HG03095 (cell line): ENCODE data around the gene RNF126.

Source experiments
- ATAC-seq: cut with Tn5 transposase; IDR thresholded peaks from one replicate; pipeline ENCODE4 v1.9.1; 2021; ENCODE audit warnings: moderate library complexity; ENCODE audit not compliant: unreplicated experiment

Gene RNF126

GRCh38 chr19:664913-665443, 2.0 kb upstream of the RNF126 start:
- ATAC-seq, result no peak

DNA sequence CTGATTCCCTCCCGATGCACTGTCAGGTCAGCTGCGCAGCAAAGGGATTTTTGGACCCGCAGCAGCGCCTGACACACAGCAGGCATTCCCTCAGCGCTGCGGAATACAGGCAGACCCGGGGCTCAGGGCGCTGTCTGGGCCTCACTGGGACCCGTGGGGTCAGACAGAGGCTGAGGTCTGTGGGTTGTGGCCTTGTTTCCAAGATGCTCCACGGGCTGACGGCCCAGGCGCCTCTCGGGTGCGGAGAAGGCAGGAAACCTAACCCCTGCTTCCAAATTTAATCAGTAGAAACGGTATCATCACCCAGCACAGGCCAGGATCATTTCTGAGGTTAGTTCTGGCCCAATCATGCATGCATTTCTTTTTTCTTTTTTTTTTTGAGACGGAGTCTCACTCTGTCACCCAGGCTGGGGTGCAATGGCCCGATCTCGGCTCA, 686 bp upstream of the RNF126 start:
- no peak for ATAC-seq

DNA sequence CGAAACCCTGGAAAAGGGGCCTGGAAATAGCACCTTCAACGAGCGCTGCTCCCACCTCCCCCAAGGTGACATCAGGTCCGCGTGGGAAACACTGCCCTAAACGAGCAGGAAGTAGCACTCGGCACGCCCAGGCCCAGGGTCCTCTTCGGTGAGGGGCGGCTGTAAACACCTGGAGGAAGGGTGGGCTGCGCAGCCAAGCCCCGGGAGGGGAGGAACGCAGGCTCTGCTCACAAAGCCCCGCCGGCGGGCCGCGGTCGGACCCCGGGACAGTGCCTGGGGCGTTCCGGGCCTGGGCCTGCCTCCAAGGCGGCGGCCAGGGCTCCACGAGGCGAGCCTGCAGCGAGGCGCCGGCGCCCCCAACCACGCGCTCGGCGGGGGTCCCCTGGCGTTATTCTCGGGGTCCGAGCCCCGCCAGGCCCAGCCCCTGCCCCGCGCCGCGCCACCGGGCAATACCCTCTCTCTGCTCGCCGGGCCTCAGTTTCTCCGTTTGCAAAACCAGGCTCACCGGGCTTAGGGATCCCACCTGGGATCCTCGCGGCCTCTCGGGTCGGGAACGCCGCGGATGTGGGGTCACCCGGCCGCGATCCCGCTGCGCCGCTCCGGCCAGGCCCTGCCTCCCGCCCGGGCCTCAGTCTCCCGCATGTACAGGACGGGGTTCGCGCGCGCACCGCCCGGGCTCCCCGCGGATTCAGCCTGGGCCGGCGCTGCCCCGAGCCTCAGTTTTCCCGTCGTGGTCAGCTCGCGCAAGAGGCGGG, 630 bp downstream of the RNF126 start:
- ATAC-seq, result no peak

DNA sequence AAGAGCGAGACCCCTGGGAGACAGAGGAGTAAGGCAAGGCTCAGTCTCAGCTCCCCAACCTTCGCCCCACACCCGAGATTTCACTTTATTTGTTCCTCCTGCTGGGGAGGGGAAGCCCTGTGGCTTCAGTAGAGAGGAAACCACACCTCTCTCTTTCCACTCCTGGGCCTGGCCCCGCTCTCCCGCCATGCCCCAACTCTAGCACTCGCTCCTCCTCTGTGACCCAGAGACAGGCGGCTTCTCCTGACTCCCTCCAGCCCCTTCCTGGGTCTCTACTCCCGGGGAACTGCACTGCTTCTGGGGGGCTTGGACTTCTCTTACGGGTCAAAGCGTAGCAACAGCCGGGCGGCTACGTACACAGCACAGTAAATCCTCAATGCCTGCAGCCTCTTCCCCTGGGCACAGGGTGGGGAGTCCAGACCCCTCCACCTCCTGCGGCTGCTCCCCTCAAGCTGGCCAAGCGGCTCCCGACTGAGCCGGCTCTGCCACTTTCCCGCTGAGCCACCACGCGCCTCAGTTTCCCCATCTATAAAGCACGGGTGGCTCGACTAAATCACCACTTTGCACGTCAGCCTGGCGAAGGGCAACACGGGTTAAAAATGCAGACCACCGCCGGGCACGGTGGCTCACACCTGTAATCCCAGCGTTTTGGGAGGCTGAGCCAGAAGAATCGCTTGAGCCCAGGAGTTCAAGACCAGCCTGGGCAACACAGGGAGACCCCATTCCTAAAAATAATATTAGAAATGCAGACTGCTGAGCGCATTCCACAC, 1.4 kb downstream of the RNF126 start:
- peak; percentile 31 for ATAC-seq

- no peak for ATAC-seq
Measured at GRCh38 chr19:660793-661426, 2.1 kb downstream of the RNF126 start.

- ATAC-seq, result no peak
Measured at GRCh38 chr19:658916-659839, 3.8 kb downstream of the RNF126 start.

DNA sequence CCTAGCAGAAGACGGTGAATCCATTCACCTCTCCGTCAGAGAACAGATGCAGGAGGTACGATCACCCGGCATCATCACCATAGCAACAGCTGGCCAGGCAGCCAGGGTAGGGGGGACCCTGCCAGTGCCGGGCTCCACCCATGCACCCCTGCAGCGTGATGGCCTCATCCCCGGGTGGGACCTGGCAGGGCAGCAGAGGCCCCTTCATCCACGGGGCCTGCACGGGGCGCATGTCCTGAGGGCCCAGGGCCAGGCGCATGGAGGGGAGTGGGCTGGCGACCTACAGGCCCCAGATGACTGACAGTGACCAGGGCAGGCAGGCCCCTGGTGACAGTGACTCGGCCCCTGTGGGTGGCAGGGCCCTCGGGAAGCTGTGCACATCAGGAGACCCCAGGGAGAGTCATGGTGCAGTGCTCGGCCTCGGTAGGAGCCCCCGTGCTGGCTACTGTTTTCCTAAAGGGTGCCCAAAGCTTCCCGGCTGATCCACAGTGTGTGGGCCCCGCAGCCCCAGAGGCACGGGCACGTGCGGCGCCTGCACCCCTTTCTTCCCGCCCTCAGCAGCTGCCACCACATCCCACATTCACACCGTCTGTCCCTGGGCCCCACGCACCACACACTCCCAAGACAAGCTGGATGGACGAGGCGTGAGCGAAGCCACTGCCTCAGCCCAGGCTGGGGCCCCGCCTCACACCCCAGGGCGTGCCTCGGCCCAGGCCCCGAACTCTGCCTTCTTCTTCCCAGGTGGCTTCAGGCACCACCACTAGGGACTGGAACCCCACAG, 4.8 kb downstream of the RNF126 start:
- no peak for ATAC-seq

- ATAC-seq, result no peak
Measured at GRCh38 chr19:657611-658010, 5.4 kb downstream of the RNF126 start.

DNA sequence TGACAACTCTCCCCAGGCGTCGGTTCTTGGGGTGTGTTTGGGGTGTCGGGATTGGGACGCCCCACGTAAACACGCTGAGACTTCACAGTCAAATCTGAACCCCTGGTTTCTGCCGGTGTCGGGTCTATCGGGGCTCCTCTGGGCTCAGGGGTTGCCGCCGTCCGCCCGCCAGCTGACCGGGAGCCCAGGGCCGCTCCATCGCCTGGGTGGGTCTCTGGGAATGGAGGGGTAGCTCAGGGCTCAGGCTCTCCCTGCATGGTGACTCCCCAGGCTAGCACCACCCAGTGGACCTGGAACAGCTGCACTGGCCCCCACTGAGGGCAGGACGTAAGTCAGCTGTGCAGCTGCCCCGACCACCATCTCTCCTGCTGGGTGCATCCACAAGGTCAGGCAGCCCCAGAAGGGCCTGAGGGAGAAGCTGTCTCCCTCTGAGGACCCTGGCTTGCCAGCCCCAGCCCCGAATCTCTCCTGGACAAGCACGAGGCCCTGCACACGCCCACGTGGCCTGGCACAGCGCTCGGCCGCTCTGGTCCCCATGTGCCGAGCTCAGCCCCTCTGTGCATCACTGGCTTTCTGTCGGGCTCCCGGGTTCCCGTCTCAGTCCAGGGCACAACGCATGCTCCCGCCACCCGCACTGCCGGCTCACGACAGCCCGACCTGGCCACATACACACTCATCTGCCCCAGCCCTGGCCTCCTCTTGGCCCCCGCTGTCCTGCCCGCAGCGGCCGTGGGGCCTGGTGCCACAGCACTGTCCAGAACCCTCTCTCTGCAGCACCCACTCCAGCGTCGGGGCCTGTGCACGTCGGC, 6.1 kb downstream of the RNF126 start:
- no peak for ATAC-seq

DNA sequence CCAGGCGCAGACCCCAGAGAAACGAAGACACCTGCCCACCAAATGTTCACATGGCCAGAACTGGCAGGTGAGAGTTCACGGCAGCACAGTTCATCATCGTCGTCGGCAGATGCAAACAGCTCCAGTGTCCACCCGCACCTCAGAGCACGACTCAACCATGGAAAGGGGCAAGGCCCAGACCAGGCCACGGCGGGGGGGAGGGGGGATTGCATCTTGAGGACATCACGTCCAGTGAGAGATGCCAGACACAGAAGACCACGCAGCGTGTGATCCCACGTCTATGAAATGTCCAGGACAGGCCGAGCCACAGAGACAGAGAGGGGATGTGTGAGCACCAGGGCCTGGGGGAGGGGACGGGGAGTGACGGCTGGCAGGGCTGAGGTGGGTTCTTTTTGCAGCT, 7.3 kb downstream of the RNF126 start:
- ATAC-seq, result no peak

DNA sequence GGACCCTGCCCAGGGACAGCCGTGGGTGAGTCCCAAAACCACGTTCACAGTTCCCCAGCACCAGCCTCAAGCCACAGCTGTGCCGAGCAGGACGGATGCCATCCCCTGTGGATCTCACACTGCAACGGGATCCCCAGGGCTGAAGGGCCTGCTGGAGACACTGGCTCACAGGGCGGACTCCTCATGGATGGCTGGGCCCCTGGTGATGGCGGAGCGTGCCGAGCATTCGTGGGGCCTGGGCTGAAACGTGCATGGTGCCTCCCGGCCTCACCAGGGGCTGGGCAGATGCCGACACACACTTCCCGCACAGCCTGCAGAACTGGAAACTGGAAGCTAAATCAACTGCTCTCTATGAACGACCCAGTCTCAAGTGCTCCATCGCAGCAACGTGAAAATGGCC, 9.6 kb downstream of the RNF126 start:
- ATAC-seq, result no peak

DNA sequence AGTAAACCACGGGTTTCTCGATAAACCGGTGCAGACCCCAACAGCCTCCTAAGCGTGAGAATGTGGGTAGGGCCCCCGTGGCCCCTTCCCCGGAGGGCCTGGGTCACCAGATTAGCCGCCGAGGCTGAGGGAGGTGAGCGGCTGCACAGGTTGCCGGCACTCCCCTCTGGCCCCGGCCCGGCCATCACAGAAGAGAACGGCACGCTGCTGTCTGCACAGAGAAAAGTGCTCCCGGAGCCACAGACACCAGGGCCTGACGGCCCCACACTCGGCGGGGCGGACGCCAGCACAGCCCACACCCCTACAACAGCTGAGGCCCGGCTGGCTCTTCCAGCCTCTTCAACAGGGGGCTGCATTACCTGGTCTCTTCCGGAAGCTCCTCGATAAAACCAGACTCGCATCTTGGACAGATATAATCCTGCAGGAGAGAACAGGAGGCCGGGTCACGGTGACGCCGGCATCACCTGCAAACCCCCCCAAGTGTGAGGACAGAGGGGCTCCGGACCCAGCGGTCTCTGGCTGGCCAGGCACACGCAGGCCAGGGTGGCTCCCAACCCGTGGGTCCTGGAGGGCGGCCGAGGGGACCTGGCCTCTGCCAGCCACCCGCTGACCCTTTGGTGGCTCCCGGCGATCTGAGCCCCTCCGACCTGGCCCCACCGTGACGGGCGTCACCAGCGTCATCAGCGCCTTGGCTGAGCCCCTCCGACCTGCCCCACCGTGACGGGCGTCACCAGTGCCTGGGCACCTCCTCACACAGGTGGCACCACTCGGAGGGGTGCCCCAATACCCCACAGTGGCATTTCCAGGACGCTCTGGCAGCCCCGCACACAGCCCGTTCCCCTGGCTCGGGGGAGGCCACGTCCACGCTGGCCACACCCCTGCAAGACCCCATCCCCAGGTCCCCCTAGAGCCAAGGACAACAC, 10.3 kb downstream of the RNF126 start:
- ATAC-seq, result no peak

GRCh38 chr19:651991-652390, 11.0 kb downstream of the RNF126 start:
- no peak for ATAC-seq

DNA sequence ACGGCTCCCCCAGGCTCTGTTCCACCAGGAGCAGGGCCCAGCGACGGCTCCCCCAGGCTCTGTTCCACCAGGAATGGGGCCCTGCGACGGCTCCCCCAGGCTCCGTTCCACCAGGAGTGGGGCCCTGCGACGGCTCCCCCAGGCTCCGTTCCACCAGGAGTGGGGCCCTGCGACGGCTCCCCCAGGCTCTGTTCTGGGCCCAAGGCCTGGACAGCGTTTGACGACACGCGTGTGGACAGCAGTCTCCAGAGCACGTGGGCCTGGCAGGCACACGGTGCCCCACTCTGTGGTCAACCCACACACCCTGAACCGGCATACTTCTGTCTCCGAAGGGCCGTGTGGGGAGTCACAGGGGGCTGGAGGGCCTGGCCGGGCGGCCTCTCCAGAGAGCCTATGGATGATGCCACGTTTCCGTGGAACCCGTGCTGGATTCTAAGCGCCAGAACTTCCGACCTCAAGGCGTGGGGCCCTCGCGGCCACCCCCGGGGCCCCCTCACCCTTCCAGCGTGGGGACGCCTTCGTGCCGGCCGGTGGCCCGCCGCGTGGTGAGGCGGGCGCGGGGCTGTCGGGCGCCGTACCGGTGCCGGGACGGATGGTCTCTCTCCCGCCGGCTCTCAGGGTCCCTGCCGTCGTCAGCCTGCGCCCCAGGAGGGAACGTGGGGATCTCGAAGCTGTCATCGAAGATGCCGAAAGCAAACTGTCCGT, 11.7 kb downstream of the RNF126 start:
- ATAC-seq, result no peak

- ATAC-seq, result no peak
Measured at GRCh38 chr19:650121-650520, 12.9 kb downstream of the RNF126 start.

GRCh38 chr19:648904-649801, 13.9 kb downstream of the RNF126 start:
- ATAC-seq, result no peak
